Measurements from ENCODE around the gene C19orf47.

C19orf47 gene

GRCh38 chr19:40270362-40271089, 77.7 kb downstream of the C19orf47 start:
- no peak overlapping the region for H3K27ac ChIP-seq
- TF ChIP-seq ZFX (IDR thresholded peaks at IDR 0.05; ENCODE audit: borderline replicate concordance) = no peak
- TF ChIP-seq CTCF (IDR thresholded peaks at IDR 0.05) = no peak

Measured in 22Rv1 (cell line).